ENCODE measurements around the gene PNPO.
A peak's percentile ranks its signal among the peaks of the same experiment; 100 is the strongest.

PNPO gene

DNA sequence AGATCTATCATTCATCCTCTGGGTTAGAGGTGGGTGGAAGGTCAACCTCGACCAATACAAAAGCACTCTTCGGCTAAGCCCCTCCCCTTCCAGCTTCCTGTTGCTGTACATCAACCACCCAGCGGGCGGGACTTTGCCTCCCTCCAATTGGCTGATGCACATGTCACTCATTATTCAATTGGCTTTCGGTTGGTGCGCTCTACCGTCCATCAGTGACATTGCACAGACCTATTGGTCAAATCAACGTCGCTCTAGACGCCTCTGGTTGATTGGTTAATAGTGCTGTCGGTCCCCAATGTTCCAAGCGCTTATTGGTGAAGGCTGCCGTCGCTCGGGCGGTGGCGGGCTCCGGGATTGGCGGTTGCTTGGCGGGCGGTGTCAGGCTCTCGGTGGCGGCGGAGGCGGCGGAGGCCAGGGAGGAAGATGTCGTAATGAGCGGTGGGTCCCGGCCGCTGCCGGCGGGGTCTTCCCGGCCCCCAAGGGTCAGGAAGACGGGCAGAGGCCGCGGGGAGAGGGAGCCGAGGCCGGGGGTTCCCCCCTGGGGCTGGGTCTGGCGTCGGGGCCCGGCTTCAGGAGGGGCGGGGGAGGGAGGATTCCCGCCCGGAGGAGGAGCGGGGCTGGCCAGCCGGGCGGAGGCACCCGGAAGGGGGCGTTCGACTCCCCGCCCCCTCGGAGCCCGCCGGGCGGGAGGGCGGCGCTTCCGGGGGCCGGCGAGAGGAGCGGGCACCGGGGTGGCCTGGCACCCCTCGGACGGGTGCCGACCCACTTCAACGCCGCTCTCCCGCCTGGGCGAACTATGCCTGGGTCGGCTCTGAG, 45.3 kb upstream of the PNPO start, which contains the start of gene SP2:
Gene SP2, plus strand, starts transcription at position 381 of the 816 bp plus-strand sequence. Its CDS starts 51 bp downstream, at position 432.
- peaks cover 28% of the 10 kb centered on the region for H3K4me1 ChIP-seq (ENCODE audit: insufficient read depth, low read length, severe bottlenecking)
- H3K9ac ChIP-seq (ENCODE audit: low read length): peak within 1 kb of the TSS; percentile 95
- H3K36me3 ChIP-seq (ENCODE audit: insufficient read depth, low read length): no peaks in the 10 kb centered on the region
- no peaks in the 10 kb centered on the region for H3K9me2 ChIP-seq (ENCODE audit: low read depth, low read length)
- no peaks in the 10 kb centered on the region for H4K20me1 ChIP-seq (ENCODE audit: insufficient read depth, low read length)
- peak within 1 kb of the TSS; percentile 97 for H3K4me3 ChIP-seq (ENCODE audit: low read depth, low read length, poor library complexity, severe bottlenecking)
- H3K27me3 ChIP-seq (ENCODE audit: insufficient read depth, low read length): no peaks in the 10 kb centered on the region
- H3K9me3 ChIP-seq (ENCODE audit: low read length): no peaks in the 10 kb centered on the region
- H2AFZ ChIP-seq (ENCODE audit: low read length): no peak within 1 kb of the TSS
- TF ChIP-seq, protein P1, sequence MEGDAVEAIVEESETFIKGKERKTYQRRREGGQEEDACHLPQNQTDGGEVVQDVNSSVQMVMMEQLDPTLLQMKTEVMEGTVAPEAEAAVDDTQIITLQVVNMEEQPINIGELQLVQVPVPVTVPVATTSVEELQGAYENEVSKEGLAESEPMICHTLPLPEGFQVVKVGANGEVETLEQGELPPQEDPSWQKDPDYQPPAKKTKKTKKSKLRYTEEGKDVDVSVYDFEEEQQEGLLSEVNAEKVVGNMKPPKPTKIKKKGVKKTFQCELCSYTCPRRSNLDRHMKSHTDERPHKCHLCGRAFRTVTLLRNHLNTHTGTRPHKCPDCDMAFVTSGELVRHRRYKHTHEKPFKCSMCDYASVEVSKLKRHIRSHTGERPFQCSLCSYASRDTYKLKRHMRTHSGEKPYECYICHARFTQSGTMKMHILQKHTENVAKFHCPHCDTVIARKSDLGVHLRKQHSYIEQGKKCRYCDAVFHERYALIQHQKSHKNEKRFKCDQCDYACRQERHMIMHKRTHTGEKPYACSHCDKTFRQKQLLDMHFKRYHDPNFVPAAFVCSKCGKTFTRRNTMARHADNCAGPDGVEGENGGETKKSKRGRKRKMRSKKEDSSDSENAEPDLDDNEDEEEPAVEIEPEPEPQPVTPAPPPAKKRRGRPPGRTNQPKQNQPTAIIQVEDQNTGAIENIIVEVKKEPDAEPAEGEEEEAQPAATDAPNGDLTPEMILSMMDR (IDR thresholded peaks at IDR 0.05; ENCODE audit: low read length): no peak
- no peak for TF ChIP-seq EZH2 (IDR thresholded peaks at IDR 0.05; ENCODE audit: borderline replicate concordance, low read length)
- H3K27ac ChIP-seq (ENCODE audit: low read depth, low read length, poor library complexity, severe bottlenecking): peak within 1 kb of the TSS; percentile 35
- H3K79me2 ChIP-seq (ENCODE audit: insufficient read depth, low read length): no peaks in the 10 kb centered on the region
- H3K4me2 ChIP-seq (ENCODE audit: low read length): peak within 1 kb of the TSS; percentile 90
- no peaks in the 10 kb centered on the region for H3F3A ChIP-seq (ENCODE audit: insufficient read depth, low read length)

DNA sequence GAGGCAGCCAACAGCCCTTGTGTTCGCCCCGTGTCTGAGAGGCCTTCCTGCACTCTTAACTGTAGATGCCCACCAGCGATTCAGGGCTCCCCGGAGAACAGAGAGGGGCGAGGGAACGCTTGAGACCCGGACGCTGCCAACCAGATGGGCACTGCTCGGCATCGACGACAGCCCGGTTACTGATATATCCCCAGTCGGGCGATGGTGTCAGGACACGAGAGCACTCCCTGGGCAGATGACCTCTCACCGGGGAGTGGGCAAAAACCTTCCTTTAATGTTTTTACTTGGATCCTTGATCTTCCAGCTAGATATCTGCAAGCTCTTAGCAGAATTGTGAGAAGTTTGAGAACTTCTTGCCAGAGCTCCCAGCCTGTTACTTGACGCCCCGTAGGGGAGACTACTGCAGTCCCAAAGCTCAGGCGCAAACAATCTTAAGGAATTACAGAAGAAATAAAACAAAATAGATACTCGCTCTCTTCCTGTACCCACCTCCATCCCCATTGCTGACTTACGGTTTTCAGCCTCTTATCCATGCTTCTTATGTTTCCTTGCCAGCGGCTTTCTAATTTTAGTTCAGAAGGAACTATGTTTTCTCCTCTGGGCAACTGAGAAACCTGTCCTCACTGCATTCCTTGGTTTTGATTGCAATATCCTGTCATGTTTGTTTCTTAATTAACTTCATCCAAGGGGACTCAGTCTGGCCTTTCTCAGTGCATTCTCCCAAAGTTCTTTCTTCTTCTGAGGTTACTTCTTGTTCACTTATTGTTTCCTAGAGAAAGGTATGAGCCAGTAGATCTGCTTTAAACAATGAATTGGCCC, 44.5 kb upstream of the PNPO start:
- Histone ChIP-seq H3F3A (ENCODE audit: insufficient read depth, low read length) (no peaks in the 10 kb centered on the region), H2AFZ (ENCODE audit: low read length) (no peak overlapping the region), H3K9me2 (ENCODE audit: low read depth, low read length) (no peaks in the 10 kb centered on the region), H3K36me3 (ENCODE audit: insufficient read depth, low read length) (no peaks in the 10 kb centered on the region), H3K4me3 (ENCODE audit: low read depth, low read length, poor library complexity, severe bottlenecking) (peak overlapping the region; percentile 97), H3K9ac (ENCODE audit: low read length) (peak overlapping the region; percentile 95), H3K4me1 (ENCODE audit: insufficient read depth, low read length, severe bottlenecking) (peaks cover 28% of the 10 kb centered on the region), H4K20me1 (ENCODE audit: insufficient read depth, low read length) (no peaks in the 10 kb centered on the region), H3K27me3 (ENCODE audit: insufficient read depth, low read length) (no peaks in the 10 kb centered on the region), H3K79me2 (ENCODE audit: insufficient read depth, low read length) (no peaks in the 10 kb centered on the region), H3K27ac (ENCODE audit: low read depth, low read length, poor library complexity, severe bottlenecking) (peak overlapping the region; percentile 34), H3K9me3 (ENCODE audit: low read length) (no peaks in the 10 kb centered on the region), H3K4me2 (ENCODE audit: low read length) (peak overlapping the region; percentile 90)
- TF ChIP-seq, protein P1 (IDR thresholded peaks at IDR 0.05; ENCODE audit: low read length): no peak
- no peak for TF ChIP-seq EZH2 (IDR thresholded peaks at IDR 0.05; ENCODE audit: borderline replicate concordance, low read length)

DNA sequence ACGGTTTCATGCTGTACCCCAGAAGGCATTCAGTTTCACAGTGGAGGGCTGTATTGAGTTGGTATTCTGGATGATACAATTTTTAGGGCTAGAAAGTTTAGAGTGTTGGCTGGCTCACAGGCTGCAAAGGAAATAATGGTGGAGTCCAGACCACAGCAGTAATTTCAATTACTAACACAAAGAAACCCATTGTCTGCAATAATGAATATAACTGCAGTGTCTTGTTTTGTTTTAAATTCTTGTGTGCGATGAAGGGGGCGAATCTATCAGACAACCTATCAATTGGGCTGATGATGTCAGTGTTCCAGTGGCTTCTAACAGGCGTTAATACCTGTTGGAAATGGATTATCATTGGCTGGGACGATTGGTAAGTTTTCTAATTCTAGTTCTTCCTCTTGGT, 43.8 kb upstream of the PNPO start:
- Histone ChIP-seq H3K9me2 (ENCODE audit: low read depth, low read length) (no peaks in the 10 kb centered on the region), H3K27me3 (ENCODE audit: insufficient read depth, low read length) (no peaks in the 10 kb centered on the region), H3K4me3 (ENCODE audit: low read depth, low read length, poor library complexity, severe bottlenecking) (peak overlapping the region; percentile 97), H4K20me1 (ENCODE audit: insufficient read depth, low read length) (no peaks in the 10 kb centered on the region), H3K9me3 (ENCODE audit: low read length) (no peaks in the 10 kb centered on the region), H3K4me1 (ENCODE audit: insufficient read depth, low read length, severe bottlenecking) (peaks cover 28% of the 10 kb centered on the region), H3K9ac (ENCODE audit: low read length) (peak overlapping the region; percentile 95), H3K79me2 (ENCODE audit: insufficient read depth, low read length) (no peaks in the 10 kb centered on the region), H3K27ac (ENCODE audit: low read depth, low read length, poor library complexity, severe bottlenecking) (no peak overlapping the region), H3F3A (ENCODE audit: insufficient read depth, low read length) (no peaks in the 10 kb centered on the region), H3K36me3 (ENCODE audit: insufficient read depth, low read length) (no peaks in the 10 kb centered on the region), H3K4me2 (ENCODE audit: low read length) (peak overlapping the region; percentile 90), H2AFZ (ENCODE audit: low read length) (no peak overlapping the region)
- TF ChIP-seq, protein P1 (IDR thresholded peaks at IDR 0.05; ENCODE audit: low read length): no peak
- no peak for TF ChIP-seq EZH2 (IDR thresholded peaks at IDR 0.05; ENCODE audit: borderline replicate concordance, low read length)

All from OCI-LY1 (cell line).